Astrocyte of the spinal cord (primary cell): ENCODE data around the gene RBM14.

Experiments used
- DNase-seq: peaks from one replicate; pipeline ENCODE4 v3.0.0; 2011; ENCODE audit warnings: low read depth, low spot score
- H3K4me3 ChIP-seq: 2 replicates; pipeline ENCODE4 v1.5.1; 2011; ENCODE audit warnings: low read depth, mild to moderate bottlenecking, low read length, moderate library complexity
- in situ Hi-C: cut with HindIII; loops from 2 replicates; pipeline ENCODE4 v1.10.0; 2017; ENCODE audit warnings: low sequenced_read_pairs
- TF ChIP-seq, protein P1 (sequence below): IDR thresholded peaks from 2 replicates; pipeline ENCODE4 v1.5.1; 2012; ENCODE audit warnings: low read depth, mild to moderate bottlenecking, low read length, inconsistent platforms

Gene RBM14, protein sequence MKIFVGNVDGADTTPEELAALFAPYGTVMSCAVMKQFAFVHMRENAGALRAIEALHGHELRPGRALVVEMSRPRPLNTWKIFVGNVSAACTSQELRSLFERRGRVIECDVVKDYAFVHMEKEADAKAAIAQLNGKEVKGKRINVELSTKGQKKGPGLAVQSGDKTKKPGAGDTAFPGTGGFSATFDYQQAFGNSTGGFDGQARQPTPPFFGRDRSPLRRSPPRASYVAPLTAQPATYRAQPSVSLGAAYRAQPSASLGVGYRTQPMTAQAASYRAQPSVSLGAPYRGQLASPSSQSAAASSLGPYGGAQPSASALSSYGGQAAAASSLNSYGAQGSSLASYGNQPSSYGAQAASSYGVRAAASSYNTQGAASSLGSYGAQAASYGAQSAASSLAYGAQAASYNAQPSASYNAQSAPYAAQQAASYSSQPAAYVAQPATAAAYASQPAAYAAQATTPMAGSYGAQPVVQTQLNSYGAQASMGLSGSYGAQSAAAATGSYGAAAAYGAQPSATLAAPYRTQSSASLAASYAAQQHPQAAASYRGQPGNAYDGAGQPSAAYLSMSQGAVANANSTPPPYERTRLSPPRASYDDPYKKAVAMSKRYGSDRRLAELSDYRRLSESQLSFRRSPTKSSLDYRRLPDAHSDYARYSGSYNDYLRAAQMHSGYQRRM

DNA sequence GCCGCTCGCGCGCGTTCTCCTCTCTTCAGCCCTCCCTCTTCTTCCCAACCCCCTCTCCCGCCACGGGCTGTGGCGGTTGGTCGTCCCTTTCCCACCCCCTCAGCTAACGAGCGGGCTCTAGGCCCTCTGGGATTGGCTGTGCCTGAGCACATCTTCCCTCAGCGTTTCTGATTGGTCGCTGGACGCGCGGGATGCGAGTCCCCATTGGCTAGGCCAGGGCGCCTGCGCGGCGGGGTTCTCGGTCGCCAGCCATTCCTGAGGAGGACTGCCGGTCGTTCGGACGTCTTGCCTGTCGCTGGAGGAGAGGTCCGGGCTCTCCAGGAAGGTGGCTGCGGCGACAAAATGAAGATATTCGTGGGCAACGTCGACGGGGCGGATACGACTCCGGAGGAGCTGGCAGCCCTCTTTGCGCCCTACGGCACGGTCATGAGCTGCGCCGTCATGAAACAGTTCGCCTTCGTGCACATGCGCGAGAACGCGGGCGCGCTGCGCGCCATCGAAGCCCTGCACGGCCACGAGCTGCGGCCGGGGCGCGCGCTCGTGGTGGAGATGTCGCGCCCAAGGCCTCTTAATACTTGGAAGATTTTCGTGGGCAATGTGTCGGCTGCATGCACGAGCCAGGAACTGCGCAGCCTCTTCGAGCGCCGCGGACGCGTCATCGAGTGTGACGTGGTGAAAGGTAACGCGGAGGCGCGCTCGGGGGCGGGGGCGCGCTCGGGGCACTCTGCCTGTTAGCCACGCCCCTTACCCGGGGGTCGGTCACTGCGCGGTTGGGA, at the start of gene RBM14:
RBM14 (plus strand) TSS at position 252 of the 776 bp plus-strand sequence; CDS start at position 343, 91 bp downstream.
- TF ChIP-seq, protein P1, sequence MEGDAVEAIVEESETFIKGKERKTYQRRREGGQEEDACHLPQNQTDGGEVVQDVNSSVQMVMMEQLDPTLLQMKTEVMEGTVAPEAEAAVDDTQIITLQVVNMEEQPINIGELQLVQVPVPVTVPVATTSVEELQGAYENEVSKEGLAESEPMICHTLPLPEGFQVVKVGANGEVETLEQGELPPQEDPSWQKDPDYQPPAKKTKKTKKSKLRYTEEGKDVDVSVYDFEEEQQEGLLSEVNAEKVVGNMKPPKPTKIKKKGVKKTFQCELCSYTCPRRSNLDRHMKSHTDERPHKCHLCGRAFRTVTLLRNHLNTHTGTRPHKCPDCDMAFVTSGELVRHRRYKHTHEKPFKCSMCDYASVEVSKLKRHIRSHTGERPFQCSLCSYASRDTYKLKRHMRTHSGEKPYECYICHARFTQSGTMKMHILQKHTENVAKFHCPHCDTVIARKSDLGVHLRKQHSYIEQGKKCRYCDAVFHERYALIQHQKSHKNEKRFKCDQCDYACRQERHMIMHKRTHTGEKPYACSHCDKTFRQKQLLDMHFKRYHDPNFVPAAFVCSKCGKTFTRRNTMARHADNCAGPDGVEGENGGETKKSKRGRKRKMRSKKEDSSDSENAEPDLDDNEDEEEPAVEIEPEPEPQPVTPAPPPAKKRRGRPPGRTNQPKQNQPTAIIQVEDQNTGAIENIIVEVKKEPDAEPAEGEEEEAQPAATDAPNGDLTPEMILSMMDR: no peak
- H3K4me3 ChIP-seq: peak within 1 kb of the TSS; percentile 91
- in situ Hi-C loops: no loop called here
- peak; percentile 99 for DNase-seq

DNA sequence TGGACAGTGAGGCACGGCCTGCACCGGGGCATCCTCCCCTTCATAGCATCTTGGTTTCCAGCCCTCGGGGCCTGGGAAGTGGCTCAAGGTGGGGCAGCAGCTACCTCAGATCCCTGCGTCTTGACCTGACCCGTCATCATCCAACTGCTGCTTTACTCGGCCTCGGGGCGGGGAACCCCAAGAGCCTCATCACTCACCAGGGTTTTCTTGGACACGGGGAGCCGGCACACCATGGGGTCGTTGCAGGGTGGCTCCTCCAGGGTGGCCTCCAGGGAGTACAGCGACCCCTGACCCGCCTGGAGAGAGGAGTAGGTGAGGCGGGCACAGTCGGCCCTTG, 48.7 kb upstream of the RBM14 start:
- in situ Hi-C loops: no loop called here
- TF ChIP-seq, protein P1: no peak
- H3K4me3 ChIP-seq: peak overlapping the region; percentile 32
- DNase-seq: no peak

DNA sequence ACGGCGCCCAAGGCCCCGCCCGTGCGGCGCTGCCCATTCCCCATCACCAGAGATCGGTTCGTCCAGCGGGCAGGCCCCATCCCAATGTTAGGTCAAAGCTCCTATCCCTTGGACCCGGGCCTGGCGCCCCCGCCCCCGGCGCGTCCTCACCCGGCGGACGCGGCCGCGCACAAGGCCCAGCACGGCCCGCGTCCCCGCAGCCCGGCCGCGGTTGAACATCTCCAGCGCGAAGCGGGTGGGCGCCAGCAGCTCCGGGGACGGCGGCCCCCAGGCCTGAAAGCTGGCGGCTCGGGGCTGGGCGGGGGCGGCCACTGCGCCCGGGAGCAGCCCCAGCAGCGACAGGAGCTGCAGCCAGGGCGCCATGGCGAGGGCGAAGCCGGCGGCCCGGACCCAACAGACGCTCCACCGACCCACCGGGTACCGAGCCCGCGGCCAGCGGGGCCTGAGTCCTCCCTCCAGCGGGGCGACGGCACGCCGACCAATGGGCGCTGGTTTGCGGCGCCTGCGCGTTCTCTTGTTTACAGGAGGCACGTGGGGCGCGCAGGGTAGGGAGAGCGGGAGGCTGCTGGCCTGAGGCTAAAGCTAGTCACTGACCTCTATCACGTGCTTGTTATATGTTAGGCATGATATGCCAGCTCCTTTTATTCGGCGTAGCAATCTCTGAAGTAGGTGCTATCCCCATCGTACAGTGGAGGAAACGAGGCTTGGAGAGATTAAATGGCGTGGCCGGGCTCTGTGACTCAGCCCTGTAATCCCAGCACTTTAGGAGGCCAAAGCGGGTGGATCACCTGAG, 48.1 kb upstream of the RBM14 start, which contains the start of gene CTSF:
CTSF (minus strand) TSS at position 483 of the 793 bp plus-strand sequence; CDS start at position 363, 120 bp downstream.
- in situ Hi-C loops: no loop called here
- peak; percentile 72 for DNase-seq
- TF ChIP-seq, protein P1: no peak
- H3K4me3 ChIP-seq: peak within 1 kb of the TSS; percentile 32

DNA sequence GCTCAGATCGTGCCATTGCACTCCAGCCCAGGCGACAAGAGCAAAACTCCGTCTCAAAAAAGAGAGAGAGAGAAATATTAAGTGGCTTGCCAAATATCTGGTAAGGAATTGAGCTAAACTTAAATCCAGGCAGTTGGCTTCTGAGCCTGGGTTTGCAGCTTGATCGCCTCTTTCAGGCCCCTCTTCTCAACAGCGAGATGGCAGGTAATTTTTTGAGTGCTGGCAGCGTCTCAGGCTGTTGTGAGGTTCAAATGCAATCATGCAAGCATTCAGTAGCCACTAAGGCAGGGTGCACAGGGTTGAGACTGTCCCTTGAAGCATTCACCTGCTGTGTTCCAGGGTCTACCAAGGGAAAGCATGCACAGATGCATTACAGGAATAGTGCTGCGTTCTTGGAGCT, 47.4 kb upstream of the RBM14 start:
- no peak for DNase-seq
- TF ChIP-seq, protein P1: no peak
- H3K4me3 ChIP-seq: no peak overlapping the region
- in situ Hi-C loops: no loop called here

DNA sequence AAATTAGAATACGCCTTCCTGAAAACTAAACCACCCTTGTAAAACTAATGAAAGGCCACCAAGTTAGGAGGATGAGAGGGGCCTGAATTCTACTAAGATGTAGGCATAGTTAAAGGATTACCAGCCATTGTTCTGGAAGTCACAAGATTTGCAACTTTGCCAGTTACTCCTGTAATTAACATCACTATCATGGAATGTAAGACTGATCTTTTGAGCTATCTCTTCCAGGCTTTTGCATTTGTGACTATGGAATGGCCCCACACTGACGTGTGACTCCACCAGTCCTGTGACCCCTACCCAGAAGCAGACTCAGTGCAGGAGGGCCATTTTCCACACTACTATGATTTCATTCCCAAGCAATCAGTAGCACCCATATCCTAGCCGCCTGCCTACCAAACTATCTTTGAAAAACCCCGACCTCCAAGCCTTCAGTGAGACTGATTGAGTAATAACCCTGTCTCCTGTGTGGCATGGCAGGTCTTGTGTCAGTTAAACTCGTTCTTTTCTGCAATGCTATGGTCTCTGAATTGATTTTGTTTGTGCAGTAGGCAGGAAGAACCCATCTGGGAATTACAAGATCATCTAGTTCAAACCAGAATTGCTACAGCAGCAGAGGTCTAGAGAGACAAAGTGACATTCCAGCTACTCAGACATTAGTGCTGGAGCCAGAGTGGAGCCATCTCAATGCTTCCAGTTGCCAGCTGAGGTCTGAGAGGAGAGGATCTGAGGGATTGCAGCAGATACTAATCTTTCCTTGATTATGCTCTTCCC, 46.2 kb upstream of the RBM14 start:
- TF ChIP-seq, protein P1: no peak
- in situ Hi-C loops: no loop called here
- H3K4me3 ChIP-seq: no peak overlapping the region
- DNase-seq: no peak
